GM23338 (cell line): ENCODE results near the gene BNIP2. TPM values are rescaled to one million over a fixed set of nuclear protein-coding genes. Genes with fewer than 3 reads are reported as not detected.

Experiments used
- ATAC-seq: fragments of 200-7000 bp; cut with Tn5 transposase; 3 replicates; pipeline ENCODE4 v1.9.1; 2020
- DNase-seq: peaks from one replicate; pipeline ENCODE4 v3.0.0-alpha.2; 2015; ENCODE audit warnings: low spot score
- H2AFZ ChIP-seq: fragments of 200-600 bp; sonication (generic); 2 replicates; pipeline ENCODE4 v1.8.0; 2016; ENCODE audit warnings: antibody characterized with exemption, mild to moderate bottlenecking, moderate library complexity
- H3F3A ChIP-seq: fragments of 200-600 bp; sonication (generic); replicated peaks from 2 replicates; pipeline ENCODE4 v1.8.0; 2017; ENCODE audit warnings: antibody characterized with exemption, mixed run types, low read depth
- H3K27ac ChIP-seq: fragments of 200-600 bp; sonication (generic); 2 replicates; pipeline ENCODE4 v1.6.1; 2016; ENCODE audit warnings: low read depth
- H3K27me3 ChIP-seq: fragments of 200-600 bp; sonication (generic); 2 replicates; pipeline ENCODE4 v1.8.0; 2016; ENCODE audit warnings: mild to moderate bottlenecking, mixed run types, moderate library complexity; ENCODE audit not compliant: insufficient read depth
- H3K36me3 ChIP-seq: fragments of 200-600 bp; sonication (generic); 2 replicates; pipeline ENCODE4 v1.8.0; 2016; ENCODE audit warnings: mild to moderate bottlenecking; ENCODE audit not compliant: insufficient read depth
- H3K4me1 ChIP-seq: fragments of 200-600 bp; sonication (generic); 2 replicates; pipeline ENCODE4 v1.8.0; 2016; ENCODE audit warnings: mild to moderate bottlenecking, moderate library complexity; ENCODE audit not compliant: insufficient read depth
- H3K4me2 ChIP-seq: fragments of 200-600 bp; sonication (generic); 2 replicates; pipeline ENCODE4 v1.7.1; 2017; ENCODE audit warnings: mixed run types
- H3K4me3 ChIP-seq: fragments of 200-600 bp; sonication (generic); 2 replicates; pipeline ENCODE4 v1.6.1; 2016; ENCODE audit warnings: mixed run types
- H3K79me2 ChIP-seq: fragments of 200-600 bp; sonication (generic); replicated peaks from 2 replicates; pipeline ENCODE4 v1.8.0; 2017; ENCODE audit warnings: mild to moderate bottlenecking; ENCODE audit not compliant: insufficient read depth
- H3K9me2 ChIP-seq: fragments of 200-600 bp; sonication (generic); 2 replicates; pipeline ENCODE4 v1.8.0; 2017; ENCODE audit not compliant: insufficient read depth
- H4K20me1 ChIP-seq: fragments of 200-600 bp; sonication (generic); replicated peaks from 2 replicates; pipeline ENCODE4 v1.8.0; 2017; ENCODE audit warnings: mild to moderate bottlenecking; ENCODE audit not compliant: insufficient read depth
- H3K27ac Mint-ChIP-seq: 2 replicates; pipeline ENCODE4 v1.8.0; 2020; ENCODE audit warnings: inconsistent platforms, mild to moderate bottlenecking, moderate library complexity, mixed read lengths
- H3K27me3 Mint-ChIP-seq: 3 replicates; pipeline ENCODE4 v1.8.0; 2022; ENCODE audit warnings: low read depth, mild to moderate bottlenecking, moderate library complexity, mixed read lengths, inconsistent platforms; ENCODE audit not compliant: insufficient read depth, poor library complexity
- H3K36me3 Mint-ChIP-seq: 3 replicates; pipeline ENCODE4 v1.8.0; 2021; ENCODE audit warnings: low read depth, mild to moderate bottlenecking, inconsistent platforms, moderate library complexity, mixed read lengths
- H3K4me1 Mint-ChIP-seq: 3 replicates; pipeline ENCODE4 v1.8.0; 2020; ENCODE audit warnings: mild to moderate bottlenecking, inconsistent platforms, mixed read lengths
- H3K4me3 Mint-ChIP-seq: 3 replicates; pipeline ENCODE4 v1.8.0; 2021; ENCODE audit warnings: moderate library complexity, mild to moderate bottlenecking, inconsistent platforms, mixed read lengths
- H3K9me3 Mint-ChIP-seq: 3 replicates; pipeline ENCODE4 v1.8.0; 2020; ENCODE audit warnings: moderate library complexity, mild to moderate bottlenecking, inconsistent platforms, mixed read lengths
- CREB1 ChIP-seq: fragments of 250-450 bp; sonication (Bioruptor Pico); IDR thresholded peaks from 2 replicates; pipeline ENCODE4 v1.5.0; 2020; ENCODE audit warnings: low read depth, mild to moderate bottlenecking, moderate library complexity
- EZH2 ChIP-seq: fragments of 200-600 bp; sonication (generic); IDR thresholded peaks from one replicate; pipeline ENCODE4 v1.8.0; 2017; ENCODE audit warnings: antibody characterized with exemption, mild to moderate bottlenecking, low read depth; ENCODE audit not compliant: unreplicated experiment
- JUNB ChIP-seq: IDR thresholded peaks from one replicate; pipeline ENCODE4 v1.6.1; 2016; ENCODE audit warnings: antibody characterized with exemption; ENCODE audit not compliant: unreplicated experiment
- POLR2AphosphoS5 ChIP-seq: IDR thresholded peaks from 2 replicates; pipeline ENCODE4 v1.6.1; 2016; ENCODE audit warnings: antibody characterized with exemption, low read depth
- REST ChIP-seq: IDR thresholded peaks from one replicate; pipeline ENCODE4 v1.6.1; 2018; ENCODE audit warnings: antibody characterized with exemption; ENCODE audit not compliant: unreplicated experiment
- polyA plus RNA-seq: library from polyadenylated mRNA; unstranded; fragments of >200 nt; fragmentation: Nextera tagmentation; extraction: Ambion mirVana; gene quantifications from 2 replicates; pipeline ENCODE4 v1.2.1, GENCODE V29; 2016
- total RNA-seq: library from RNA; depleted of rRNA; stranded (reverse); fragments of >200 nt; shearing (Covaris generic); gene quantifications from 2 replicates; pipeline ENCODE4 v1.2.3, GENCODE V29; 2014
- TF ChIP-seq, protein P1 (sequence below), 2 experiments: fragments of 200-600 bp in 1 of 2; sonication (generic) in 1 of 2; conservative IDR thresholded peaks; 2 replicates each; pipeline versions ENCODE4 v1.5.1 to v1.6.1; 2016 to 2017; ENCODE audit warnings: antibody characterized with exemption in 2 of 2, low read depth in 2 of 2, mild to moderate bottlenecking in 2 of 2, moderate library complexity in 1 of 2
- TF ChIP-seq, protein P2 (sequence below): fragments of 250-450 bp; sonication (Bioruptor Pico); IDR thresholded peaks from 2 replicates; pipeline ENCODE4 v1.5.0; 2020; ENCODE audit warnings: mild to moderate bottlenecking, moderate library complexity

The BNIP2 gene
- total and polyA plus RNA-seq, 2 experiments from 2014 or later: 43.7 to 83.7 TPM

GRCh38 chr15:59707619-59708018 is 18.5 kb upstream of the BNIP2 start:
- Histone ChIP-seq H3K4me2 (no peak overlapping the region), H3F3A (no peaks in the 10 kb centered on the region), H2AFZ (no peak overlapping the region), H3K79me2 (no peaks in the 10 kb centered on the region), H3K4me1 (no peaks in the 10 kb centered on the region), H3K4me3 (no peak overlapping the region), H3K36me3 (no peaks in the 10 kb centered on the region), H4K20me1 (no peaks in the 10 kb centered on the region), H3K9me2 (no peaks in the 10 kb centered on the region), H3K27me3 (no peaks in the 10 kb centered on the region), H3K27ac (no peak overlapping the region)
- no peaks in the 10 kb centered on the region for H3K27me3 Mint-ChIP-seq
- H3K36me3 Mint-ChIP-seq: no peaks in the 10 kb centered on the region
- no peaks in the 10 kb centered on the region for H3K4me1 Mint-ChIP-seq
- no peaks in the 10 kb centered on the region for H3K9me3 Mint-ChIP-seq
- H3K27ac Mint-ChIP-seq: no peak overlapping the region
- TF ChIP-seq, protein P1, sequence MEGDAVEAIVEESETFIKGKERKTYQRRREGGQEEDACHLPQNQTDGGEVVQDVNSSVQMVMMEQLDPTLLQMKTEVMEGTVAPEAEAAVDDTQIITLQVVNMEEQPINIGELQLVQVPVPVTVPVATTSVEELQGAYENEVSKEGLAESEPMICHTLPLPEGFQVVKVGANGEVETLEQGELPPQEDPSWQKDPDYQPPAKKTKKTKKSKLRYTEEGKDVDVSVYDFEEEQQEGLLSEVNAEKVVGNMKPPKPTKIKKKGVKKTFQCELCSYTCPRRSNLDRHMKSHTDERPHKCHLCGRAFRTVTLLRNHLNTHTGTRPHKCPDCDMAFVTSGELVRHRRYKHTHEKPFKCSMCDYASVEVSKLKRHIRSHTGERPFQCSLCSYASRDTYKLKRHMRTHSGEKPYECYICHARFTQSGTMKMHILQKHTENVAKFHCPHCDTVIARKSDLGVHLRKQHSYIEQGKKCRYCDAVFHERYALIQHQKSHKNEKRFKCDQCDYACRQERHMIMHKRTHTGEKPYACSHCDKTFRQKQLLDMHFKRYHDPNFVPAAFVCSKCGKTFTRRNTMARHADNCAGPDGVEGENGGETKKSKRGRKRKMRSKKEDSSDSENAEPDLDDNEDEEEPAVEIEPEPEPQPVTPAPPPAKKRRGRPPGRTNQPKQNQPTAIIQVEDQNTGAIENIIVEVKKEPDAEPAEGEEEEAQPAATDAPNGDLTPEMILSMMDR (conservative IDR thresholded peaks at IDR 0.05; ENCODE audit: low read depth in 2 of 2): no peak
- no peak for TF ChIP-seq CREB1 (CRISPR knock-in tag)
- TF ChIP-seq, protein P2, sequence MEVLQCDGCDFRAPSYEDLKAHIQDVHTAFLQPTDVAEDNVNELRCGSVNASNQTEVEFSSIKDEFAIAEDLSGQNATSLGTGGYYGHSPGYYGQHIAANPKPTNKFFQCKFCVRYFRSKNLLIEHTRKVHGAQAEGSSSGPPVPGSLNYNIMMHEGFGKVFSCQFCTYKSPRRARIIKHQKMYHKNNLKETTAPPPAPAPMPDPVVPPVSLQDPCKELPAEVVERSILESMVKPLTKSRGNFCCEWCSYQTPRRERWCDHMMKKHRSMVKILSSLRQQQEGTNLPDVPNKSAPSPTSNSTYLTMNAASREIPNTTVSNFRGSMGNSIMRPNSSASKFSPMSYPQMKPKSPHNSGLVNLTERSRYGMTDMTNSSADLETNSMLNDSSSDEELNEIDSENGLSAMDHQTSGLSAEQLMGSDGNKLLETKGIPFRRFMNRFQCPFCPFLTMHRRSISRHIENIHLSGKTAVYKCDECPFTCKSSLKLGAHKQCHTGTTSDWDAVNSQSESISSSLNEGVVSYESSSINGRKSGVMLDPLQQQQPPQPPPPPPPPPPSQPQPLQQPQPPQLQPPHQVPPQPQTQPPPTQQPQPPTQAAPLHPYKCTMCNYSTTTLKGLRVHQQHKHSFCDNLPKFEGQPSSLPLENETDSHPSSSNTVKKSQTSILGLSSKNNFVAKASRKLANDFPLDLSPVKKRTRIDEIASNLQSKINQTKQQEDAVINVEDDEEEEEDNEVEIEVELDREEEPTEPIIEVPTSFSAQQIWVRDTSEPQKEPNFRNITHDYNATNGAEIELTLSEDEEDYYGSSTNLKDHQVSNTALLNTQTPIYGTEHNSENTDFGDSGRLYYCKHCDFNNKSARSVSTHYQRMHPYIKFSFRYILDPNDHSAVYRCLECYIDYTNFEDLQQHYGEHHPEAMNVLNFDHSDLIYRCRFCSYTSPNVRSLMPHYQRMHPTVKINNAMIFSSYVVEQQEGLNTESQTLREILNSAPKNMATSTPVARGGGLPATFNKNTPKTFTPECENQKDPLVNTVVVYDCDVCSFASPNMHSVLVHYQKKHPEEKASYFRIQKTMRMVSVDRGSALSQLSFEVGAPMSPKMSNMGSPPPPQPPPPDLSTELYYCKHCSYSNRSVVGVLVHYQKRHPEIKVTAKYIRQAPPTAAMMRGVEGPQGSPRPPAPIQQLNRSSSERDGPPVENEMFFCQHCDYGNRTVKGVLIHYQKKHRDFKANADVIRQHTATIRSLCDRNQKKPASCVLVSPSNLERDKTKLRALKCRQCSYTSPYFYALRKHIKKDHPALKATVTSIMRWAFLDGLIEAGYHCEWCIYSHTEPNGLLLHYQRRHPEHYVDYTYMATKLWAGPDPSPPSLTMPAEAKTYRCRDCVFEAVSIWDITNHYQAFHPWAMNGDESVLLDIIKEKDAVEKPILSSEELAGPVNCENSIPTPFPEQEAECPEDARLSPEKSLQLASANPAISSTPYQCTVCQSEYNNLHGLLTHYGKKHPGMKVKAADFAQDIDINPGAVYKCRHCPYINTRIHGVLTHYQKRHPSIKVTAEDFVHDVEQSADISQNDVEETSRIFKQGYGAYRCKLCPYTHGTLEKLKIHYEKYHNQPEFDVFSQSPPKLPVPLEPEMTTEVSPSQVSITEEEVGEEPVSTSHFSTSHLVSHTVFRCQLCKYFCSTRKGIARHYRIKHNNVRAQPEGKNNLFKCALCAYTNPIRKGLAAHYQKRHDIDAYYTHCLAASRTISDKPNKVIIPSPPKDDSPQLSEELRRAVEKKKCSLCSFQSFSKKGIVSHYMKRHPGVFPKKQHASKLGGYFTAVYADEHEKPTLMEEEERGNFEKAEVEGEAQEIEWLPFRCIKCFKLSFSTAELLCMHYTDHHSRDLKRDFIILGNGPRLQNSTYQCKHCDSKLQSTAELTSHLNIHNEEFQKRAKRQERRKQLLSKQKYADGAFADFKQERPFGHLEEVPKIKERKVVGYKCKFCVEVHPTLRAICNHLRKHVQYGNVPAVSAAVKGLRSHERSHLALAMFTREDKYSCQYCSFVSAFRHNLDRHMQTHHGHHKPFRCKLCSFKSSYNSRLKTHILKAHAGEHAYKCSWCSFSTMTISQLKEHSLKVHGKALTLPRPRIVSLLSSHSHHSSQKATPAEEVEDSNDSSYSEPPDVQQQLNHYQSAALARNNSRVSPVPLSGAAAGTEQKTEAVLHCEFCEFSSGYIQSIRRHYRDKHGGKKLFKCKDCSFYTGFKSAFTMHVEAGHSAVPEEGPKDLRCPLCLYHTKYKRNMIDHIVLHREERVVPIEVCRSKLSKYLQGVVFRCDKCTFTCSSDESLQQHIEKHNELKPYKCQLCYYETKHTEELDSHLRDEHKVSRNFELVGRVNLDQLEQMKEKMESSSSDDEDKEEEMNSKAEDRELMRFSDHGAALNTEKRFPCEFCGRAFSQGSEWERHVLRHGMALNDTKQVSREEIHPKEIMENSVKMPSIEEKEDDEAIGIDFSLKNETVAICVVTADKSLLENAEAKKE (CRISPR knock-in tag): no peak
- no peak for TF ChIP-seq EZH2
- no peak for TF ChIP-seq POLR2AphosphoS5
- TF ChIP-seq REST: no peak
- TF ChIP-seq JUNB: no peak
- no peak for DNase-seq
- ATAC-seq: no peak
- H3K4me3 Mint-ChIP-seq: no peak overlapping the region
